Neural crest cell (in vitro differentiated cells): Measurements from ENCODE around the gene TMEM156. TPM values are rescaled to one million over a fixed set of nuclear protein-coding genes. Genes with fewer than 3 reads are reported as not detected.
"Not testable (repeated sequence)": the region's sequence is repeated elsewhere in the genome, so short reads cannot be mapped to it uniquely, and the experiment has no call there.

Experiments
- DNase-seq: peaks from one replicate; pipeline ENCODE4 v3.0.0; 2021; ENCODE audit warnings: low read depth, mixed read lengths, low spot score
- H3K27ac Mint-ChIP-seq: one replicate; pipeline ENCODE4 v1.8.0; 2021; ENCODE audit warnings: mild to moderate bottlenecking, mixed read lengths; ENCODE audit not compliant: unreplicated experiment
- H3K27me3 Mint-ChIP-seq: 2 replicates; pipeline ENCODE4 v1.8.0; 2021; ENCODE audit warnings: low read depth, mild to moderate bottlenecking, mixed read lengths
- H3K36me3 Mint-ChIP-seq: 2 replicates; pipeline ENCODE4 v1.8.0; 2021; ENCODE audit warnings: low read depth, mild to moderate bottlenecking, mixed read lengths
- H3K4me1 Mint-ChIP-seq: 2 replicates; pipeline ENCODE4 v1.8.0; 2021; ENCODE audit warnings: mixed read lengths
- H3K4me3 Mint-ChIP-seq: one replicate; pipeline ENCODE4 v1.8.0; 2021; ENCODE audit warnings: mild to moderate bottlenecking, mixed read lengths
- H3K9me3 Mint-ChIP-seq: 2 replicates; pipeline ENCODE4 v1.8.0; 2021; ENCODE audit warnings: mixed read lengths
- CTCF ChIP-seq: fragments of 200-600 bp; sonication (generic); conservative IDR thresholded peaks from 2 replicates; pipeline ENCODE4 v1.5.0; 2021; ENCODE audit warnings: antibody characterized with exemption, mild to moderate bottlenecking
- total RNA-seq: library from RNA; stranded (reverse); gene quantifications from 2 replicates; pipeline ENCODE4 v1.2.1, GENCODE V29; 2021

Gene TMEM156
- total RNA-seq, 1 donor from 2014 or later = not detected

DNA sequence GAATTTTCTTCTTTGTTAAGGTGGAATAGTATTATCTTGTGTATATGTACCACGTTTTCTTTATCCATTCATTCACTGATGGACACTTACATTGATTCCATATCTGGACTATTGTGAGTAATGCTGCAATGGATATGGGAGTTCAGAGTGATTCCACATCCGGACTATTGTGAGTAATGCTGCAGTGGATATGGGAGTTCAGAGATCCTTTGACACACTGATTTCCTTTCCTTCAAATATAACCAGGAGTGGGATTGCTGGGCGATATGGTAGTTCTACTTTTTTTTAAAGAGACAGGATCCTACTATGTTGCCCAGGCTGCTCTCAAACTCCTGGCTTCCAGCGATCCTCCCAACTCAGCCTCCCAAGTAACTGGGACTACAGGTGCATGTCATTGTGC, 12.1 kb downstream of the TMEM156 start:
- Mint-ChIP-seq H3K36me3 (no peaks in the 10 kb centered on the region), H3K4me1 (no peaks in the 10 kb centered on the region), H3K9me3 (peaks cover 8% of the 10 kb centered on the region), H3K27me3 (no peaks in the 10 kb centered on the region), H3K27ac (no peak overlapping the region), H3K4me3 (no peak overlapping the region)
- no peak for DNase-seq
- no peak for TF ChIP-seq CTCF

- H3K27ac Mint-ChIP-seq = no peak overlapping the region
- DNase-seq = no peak
- H3K36me3 Mint-ChIP-seq = peaks cover 7% of the 10 kb centered on the region
- no peaks in the 10 kb centered on the region for H3K4me1 Mint-ChIP-seq
- H3K27me3 Mint-ChIP-seq = peaks cover 6% of the 10 kb centered on the region
- peaks cover 21% of the 10 kb centered on the region for H3K9me3 Mint-ChIP-seq
- no peak overlapping the region for H3K4me3 Mint-ChIP-seq
- TF ChIP-seq CTCF = no peak
These were observed 18.2 kb downstream of the TMEM156 start for GRCh38 chr4:39014028-39014427.

DNA sequence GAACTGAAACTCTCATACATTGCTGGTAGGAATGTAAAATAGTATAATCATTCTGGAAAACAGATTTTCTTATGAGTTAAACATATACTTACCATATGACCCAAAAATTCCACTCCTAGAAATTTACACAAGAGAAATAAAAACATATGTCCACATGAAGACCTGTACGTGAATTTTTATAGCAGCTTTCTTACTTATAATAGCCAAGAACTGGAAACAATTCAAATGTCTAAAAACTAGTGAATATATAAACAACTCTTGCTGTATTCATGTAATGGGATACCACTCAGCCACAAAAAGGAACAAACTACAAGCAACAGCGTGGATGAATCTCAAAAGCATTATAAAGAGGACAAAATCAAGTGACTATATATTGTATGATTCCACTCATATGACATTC, 27.5 kb downstream of the TMEM156 start:
- no peak for DNase-seq
- no peak for TF ChIP-seq CTCF
- H3K36me3 Mint-ChIP-seq = peaks cover 3% of the 10 kb centered on the region
- H3K9me3 Mint-ChIP-seq = peaks cover 3% of the 10 kb centered on the region
- H3K27me3 Mint-ChIP-seq = peaks cover 4% of the 10 kb centered on the region
- no peak overlapping the region for H3K4me3 Mint-ChIP-seq
- H3K27ac Mint-ChIP-seq = no peak overlapping the region
- H3K4me1 Mint-ChIP-seq = no peaks in the 10 kb centered on the region

DNA sequence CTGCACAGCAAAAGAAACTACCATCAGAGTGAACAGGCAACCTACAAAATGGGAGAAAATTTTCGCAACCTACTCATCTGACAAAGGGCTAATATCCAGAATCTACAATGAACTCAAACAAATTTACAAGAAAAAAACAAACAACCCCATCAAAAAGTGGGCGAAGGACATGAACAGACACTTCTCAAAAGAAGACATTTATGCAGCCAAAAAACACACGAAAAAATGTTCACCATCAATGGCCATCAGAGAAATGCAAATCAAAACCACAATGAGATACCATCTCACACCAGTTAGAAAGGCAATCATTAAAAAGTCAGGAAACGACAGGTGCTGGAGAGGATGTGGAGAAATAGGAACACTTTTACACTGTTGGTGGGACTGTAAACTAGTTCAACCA, 30.2 kb downstream of the TMEM156 start:
- not testable (repeated sequence) for H3K27me3 Mint-ChIP-seq, H3K9me3 Mint-ChIP-seq, DNase-seq, H3K4me3 Mint-ChIP-seq, H3K27ac Mint-ChIP-seq, H3K4me1 Mint-ChIP-seq, H3K36me3 Mint-ChIP-seq

- Mint-ChIP-seq H3K27ac (no peak overlapping the region), H3K27me3 (no peaks in the 10 kb centered on the region), H3K4me3 (no peak overlapping the region), H3K9me3 (peaks cover 4% of the 10 kb centered on the region), H3K4me1 (no peaks in the 10 kb centered on the region), H3K36me3 (peaks cover 3% of the 10 kb centered on the region)
- no peak for DNase-seq
- TF ChIP-seq CTCF = no peak
These were observed 36.6 kb downstream of the TMEM156 start for GRCh38 chr4:38995660-38996005.

GRCh38 chr4:38994135-38994534, 38.1 kb downstream of the TMEM156 start:
- Mint-ChIP-seq H3K4me1 (no peaks in the 10 kb centered on the region), H3K27me3 (no peaks in the 10 kb centered on the region)
- DNase-seq = no peak

More at GRCh38 chr4:38994135-38994534, 38.1 kb downstream of the TMEM156 start:
- Mint-ChIP-seq H3K36me3 (no peaks in the 10 kb centered on the region), H3K9me3 (no peaks in the 10 kb centered on the region), H3K27ac (no peak overlapping the region), H3K4me3 (no peak overlapping the region)
- no peak for TF ChIP-seq CTCF
